GM19043 (cell line): Measurements from ENCODE around the gene NEK6.
A peak's percentile ranks its signal among the peaks of the same experiment; 100 is the strongest.

Experiments used
- ATAC-seq: cut with Tn5 transposase; IDR thresholded peaks from one replicate; pipeline ENCODE4 v1.9.1; 2021; ENCODE audit warnings: low read depth; ENCODE audit not compliant: unreplicated experiment

NEK6 gene

GRCh38 chr9:124274738-124275137 is 17.0 kb downstream of the NEK6 start:
- no peak for ATAC-seq

GRCh38 chr9:124277420-124277819 is 19.7 kb downstream of the NEK6 start:
- no peak for ATAC-seq

DNA sequence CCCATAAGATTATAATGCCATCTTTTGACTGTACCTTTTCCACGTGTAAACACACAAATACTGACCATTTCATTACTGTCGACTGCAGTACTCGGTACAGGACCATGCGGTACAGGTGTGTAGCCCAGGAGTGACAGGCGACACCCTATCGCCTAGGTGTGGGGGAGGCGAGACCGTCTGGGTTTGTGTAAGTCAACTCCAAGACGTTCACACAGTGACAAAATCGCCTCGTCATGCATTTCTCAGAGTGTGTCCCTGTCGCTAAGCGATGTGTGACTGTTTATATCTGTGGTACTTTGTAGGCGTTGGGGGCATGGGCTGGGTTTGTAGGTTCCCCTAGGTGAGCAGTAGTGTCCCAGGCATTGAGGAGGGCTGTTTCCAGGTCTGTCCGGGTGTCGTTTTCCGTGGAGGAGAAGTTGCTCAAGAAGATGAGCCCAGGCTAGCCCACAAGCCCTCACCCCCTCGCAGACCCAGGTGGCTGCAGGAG is 20.3 kb downstream of the NEK6 start:
- no peak for ATAC-seq

DNA sequence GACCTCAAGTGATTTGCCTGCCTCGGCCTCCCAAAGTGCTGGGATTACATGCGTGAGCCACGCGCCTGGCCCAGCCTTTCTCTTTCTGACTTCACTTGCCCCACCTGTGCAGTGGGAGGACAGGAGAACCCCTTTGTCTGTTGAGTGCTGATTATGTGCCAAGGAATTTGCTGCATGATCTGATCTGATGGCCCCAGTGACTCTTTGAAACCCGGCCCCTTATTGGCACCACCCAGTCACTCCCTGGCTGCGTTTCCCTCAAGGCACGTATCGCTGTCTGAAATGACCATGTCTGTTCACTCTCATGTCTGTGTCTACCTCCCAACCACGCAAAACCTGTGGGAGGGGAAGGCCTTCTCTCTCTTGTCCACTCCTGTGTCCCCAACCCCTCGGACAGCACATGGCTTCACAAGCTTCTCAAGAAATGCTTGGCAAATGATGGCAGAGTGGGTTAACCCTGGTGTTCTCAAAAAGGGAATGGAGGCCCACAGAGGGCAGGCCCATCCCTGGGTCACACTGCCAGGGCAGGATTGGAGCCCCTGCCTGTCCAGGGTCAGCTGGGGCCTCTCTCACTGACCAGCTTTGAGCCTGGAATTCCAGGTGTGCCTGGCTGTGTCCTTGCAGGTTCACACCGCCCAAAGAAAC is 21.9 kb downstream of the NEK6 start:
- ATAC-seq: no peak

DNA sequence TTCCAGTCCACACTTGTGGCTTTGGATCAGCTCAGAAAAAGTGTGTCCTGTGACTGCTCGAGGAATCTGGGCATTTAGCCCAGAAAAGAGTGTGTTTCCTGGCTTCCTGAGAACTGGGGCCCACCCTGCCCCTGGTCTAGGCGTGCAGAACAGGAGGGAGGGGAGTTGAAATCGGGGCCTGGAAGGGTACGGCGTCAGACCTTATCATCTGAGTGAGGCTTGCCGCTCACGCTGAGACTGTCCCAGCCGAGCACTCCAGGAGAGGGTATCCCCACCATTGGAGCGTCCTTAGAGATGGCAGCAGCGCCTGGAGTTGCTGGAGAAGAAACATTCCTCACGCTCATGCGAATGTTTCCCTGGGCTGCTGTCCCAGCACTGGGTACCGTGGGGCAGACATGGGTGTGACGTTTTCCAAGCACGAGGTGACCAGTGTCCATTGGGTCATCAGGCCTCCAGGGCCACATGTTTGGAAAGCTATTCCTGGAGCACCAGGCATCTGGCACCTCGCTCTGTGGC is 22.5 kb downstream of the NEK6 start:
- ATAC-seq: no peak

DNA sequence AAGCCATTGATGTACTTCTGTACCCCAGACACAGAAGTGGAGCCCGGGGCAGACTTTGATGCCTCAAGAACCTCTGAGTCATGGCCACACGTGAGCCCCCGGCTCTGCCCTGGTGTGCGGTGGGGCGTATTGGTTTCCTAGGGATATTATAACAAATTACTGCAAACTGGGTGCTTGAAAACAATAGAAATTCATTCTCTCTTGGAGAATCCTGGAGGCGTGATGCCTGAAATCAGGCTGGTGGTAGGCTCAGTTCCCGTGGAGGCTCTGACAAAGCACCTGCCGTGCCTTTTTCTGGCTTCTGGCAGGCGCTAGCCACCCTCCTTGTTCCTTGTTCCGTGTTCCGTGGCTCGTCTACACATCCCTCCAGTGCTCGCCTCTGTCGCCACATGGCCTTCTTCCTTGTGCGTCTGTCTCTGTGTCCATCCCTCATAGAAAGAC is 24.2 kb downstream of the NEK6 start:
- ATAC-seq: no peak

- no peak for ATAC-seq
Measured at GRCh38 chr9:124282442-124283227, 24.9 kb downstream of the NEK6 start.

GRCh38 chr9:124283228-124283814 is 25.6 kb downstream of the NEK6 start:
- ATAC-seq: no peak

- no peak for ATAC-seq
Measured at GRCh38 chr9:124284237-124284831, 26.6 kb downstream of the NEK6 start.

DNA sequence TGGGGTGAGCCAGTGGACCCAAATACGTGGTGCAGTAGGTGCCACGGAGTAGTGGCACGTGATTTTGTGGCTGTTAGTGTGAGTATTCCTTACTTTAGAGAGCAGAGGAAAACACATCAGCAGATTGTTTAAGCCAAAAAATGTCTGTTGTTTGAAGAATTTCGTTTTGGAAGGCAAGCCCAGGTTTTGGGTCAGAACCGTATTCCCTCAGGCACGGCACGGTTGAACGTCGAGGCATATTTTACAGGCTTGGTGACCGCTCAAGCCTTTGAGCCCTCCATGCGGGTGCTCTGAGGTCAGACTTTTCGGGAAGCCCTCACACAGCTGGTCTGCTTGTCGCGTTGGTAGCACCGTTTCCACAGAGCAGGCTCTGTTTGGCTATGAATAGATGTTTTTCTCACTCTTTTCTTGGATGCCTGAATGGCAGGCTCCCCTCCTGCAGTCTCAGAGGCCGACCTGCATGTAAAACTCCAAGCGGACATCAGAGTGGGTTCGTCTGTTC is 27.2 kb downstream of the NEK6 start:
- ATAC-seq: no peak

DNA sequence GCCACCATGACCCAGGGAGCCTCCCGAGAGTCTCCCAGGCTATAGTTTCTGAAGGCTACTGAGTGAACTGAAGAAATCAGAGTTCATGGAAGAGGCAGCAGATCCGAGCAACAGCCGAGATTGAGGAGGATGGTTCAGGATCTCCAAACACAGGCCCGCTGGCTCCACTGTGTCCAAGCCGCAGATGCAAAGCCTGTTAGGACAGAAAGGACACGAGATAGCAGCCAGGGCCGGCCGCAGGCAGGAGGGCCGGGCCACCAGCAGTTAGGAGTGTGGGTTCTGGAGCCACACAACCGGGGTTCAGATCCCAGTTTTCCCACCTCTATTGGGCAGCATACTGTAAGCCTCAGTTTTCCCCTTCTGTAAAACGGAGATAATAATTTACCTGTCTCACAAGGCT is 27.7 kb downstream of the NEK6 start:
- ATAC-seq: no peak

- peak; percentile 45 for ATAC-seq
Measured at GRCh38 chr9:124285903-124286291, 28.1 kb downstream of the NEK6 start.

GRCh38 chr9:124286292-124286931 is 28.7 kb downstream of the NEK6 start:
- ATAC-seq: peak; percentile 34

- ATAC-seq: no peak
Measured at GRCh38 chr9:124290053-124290591, 32.4 kb downstream of the NEK6 start.

- no peak for ATAC-seq
Measured at GRCh38 chr9:124290743-124291554, 33.2 kb downstream of the NEK6 start.

DNA sequence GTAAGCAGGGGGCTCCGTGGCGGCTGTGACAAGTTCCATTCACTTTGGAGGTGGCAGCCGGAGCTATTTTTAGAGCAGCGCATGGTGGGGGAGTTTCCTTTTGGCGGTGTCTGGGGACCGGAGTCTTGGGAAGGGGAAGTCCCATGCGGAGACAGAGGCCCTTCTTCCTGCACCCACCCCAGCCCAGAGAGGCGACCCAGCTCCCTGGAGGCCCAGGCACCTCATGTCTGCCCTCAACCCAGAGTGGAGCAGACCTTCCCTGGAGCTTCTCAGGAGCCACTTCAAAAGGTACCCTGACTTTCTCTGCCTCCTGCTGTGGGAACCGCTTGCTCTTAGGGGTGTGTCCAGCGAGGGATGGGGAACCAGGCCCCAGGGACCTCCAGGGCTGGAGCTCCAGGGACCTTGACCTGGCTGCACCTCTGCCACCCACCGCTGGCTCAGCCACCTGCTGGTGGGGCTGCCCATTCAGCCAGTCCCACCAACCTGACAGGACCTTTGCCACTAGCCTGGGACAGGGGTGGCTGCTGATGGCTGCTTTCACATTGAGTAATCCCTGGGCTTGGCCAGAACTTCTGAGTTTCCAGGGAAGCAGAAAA is 34.1 kb downstream of the NEK6 start:
- peak; percentile 46 for ATAC-seq

GRCh38 chr9:124292696-124293593 is 35.2 kb downstream of the NEK6 start:
- ATAC-seq: no peak
